GM15510 (cell line): ENCODE data around the gene GYS1.

ENCODE experiments used
- POLR2A ChIP-seq: IDR thresholded peaks from 3 replicates; pipeline ENCODE4 v1.6.1; 2011; ENCODE audit warnings: borderline replicate concordance; ENCODE audit not compliant: insufficient read length; ENCODE audit errors: extremely low read depth

GYS1 gene

DNA sequence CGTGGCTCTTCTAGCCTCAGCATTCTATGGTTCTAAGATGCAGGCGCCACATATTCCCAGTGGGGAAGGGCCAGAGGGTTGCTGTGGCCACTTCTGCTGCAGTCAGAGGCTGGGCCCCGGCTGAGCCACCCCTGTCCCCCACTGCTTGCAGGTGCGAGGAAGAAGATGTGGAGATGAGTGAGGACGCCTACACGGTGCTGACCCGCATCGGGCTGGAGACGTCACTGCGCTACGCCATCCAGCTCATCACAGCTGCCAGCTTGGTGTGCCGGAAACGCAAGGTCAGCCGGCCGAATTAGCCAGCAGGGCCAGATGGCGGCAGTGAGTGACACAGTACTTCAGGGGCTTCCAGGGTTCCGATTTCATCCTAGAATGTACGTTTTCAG is 21.8 kb upstream of the GYS1 start:
- TF ChIP-seq POLR2A = no peak

DNA sequence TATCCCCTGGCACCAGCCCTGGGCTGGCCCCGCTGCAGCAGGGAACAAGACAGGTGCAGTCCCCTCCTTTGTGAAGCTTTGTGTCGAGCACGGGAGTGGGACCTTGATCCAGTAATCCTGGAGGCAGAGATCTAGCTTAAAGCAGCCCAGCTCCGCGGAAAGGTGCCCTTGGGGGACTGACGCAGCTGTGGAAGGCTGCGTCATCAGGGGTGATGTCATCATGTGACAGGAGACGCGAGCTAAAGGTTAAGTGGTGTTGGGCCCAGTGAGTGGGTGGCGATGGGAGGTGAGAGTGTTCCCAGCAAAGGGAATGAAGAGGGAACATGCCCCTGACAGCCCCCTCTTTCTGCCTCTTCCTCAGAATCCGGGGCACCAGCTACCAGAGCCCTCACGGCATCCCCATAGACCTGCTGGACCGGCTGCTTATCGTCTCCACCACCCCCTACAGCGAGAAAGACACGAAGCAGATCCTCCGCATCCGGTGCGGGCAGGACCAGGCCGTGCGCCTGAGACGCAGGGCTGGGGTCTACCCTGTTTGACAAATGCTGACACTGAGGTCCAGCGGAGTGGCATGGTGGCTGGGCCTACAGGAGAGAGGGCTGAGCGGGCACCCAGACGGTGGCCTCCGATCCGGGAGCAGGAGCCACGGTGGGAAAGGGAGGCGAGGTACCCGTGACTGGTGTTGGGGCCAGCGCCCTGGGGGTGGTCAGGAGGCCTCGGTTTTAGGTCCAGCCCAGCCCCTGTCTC is 21.2 kb upstream of the GYS1 start:
- no peak for TF ChIP-seq POLR2A

DNA sequence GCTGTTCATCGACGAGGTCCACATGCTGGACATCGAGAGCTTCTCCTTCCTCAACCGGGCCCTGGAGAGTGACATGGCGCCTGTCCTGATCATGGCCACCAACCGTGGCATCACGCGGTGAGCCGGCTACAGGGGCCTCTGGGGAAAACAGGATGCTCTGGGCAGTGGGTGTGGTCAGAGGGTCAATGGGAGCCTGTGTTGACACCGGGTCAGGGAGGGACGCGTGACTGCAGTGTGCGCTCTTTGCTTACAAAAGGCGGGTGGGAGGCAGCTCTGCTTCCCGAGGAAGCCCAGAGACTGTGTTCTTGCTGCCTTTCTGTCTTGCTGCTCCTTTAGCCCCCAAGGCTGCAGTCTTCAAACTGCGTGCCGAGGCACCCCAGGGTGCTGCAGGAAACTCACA is 18.1 kb upstream of the GYS1 start:
- no peak for TF ChIP-seq POLR2A

DNA sequence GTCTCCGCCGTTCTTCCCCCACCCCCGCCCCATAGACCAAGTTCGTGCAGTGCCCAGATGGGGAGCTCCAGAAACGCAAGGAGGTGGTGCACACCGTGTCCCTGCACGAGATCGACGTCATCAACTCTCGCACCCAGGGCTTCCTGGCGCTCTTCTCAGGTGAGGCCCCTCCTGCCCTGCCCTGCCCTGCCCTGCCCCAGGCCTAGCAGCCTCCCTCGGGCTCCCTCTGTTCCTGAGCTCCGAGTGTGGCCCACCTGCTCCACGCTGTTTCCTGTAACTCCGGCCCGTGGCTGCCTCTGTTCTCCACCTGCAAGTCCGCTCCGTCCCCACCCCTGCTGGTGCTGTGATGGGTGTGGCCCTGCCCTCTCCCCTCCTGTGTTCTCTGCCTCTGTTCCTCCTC is 17.3 kb upstream of the GYS1 start:
- no peak for TF ChIP-seq POLR2A

DNA sequence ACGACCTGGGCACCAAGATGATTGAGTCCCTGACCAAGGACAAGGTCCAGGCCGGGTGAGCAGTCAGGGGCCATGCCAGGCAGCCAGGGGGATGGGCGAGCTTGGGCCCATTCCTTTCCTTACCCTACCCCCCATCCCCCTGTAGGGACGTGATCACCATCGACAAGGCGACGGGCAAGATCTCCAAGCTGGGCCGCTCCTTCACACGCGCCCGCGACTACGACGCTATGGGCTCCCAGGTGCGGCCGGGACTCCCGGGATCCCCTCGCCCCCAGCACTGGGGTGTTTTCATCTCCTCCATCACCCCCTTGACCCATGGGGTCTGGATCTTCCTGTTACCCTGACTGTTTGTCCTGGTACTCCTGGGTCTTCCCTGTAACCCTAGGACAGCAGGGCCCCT is 16.7 kb upstream of the GYS1 start:
- TF ChIP-seq POLR2A = no peak

DNA sequence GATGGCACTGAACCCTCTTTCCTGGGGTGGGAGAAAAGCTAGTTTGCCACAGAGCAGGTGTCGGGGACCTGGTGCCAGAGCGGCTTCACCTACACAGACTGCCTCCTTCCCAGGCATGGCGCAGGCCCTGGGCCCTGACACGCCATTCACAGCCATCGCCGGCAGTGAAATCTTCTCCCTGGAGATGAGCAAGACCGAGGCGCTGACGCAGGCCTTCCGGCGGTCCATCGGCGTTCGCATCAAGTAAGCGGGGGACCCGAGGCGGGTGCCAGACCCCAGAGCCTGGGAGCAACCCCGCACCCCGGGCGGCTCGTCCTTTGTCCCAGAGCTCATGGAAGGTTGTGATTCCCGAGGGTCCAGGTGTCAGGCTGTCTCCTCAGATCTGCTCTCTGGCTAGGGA is 13.8 kb upstream of the GYS1 start:
- no peak for TF ChIP-seq POLR2A

DNA sequence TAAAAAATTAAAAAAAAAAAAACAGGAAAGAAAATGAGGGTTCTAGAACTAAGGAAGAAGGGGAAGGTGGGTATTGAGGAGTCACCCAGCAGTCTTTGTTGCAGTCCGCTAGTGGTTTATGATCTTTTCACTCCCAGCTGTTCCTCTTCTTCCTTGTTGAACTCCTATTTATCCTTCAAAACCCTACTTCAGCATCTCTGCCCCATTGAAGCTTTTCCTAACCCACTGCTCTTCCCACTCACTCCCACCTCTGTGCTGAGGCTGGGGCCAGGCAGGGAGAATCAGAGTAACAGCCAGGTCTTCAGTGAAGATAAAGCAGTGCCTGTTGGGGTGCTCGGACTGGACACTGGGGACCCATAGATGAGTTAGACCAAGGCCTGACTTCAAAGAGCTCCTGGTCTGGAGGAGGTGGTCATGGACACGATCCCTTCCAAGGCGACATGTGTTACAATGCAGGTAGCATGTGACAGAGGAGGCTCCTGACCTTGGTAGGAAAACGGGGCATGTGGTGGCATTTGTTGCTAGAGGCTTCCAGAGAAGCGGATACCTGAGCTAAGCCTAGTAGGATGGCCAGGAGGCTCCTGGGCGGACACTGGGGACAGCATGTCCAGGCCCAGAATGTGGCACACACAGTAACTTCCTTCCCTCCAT is 12.0 kb upstream of the GYS1 start:
- TF ChIP-seq POLR2A = no peak

DNA sequence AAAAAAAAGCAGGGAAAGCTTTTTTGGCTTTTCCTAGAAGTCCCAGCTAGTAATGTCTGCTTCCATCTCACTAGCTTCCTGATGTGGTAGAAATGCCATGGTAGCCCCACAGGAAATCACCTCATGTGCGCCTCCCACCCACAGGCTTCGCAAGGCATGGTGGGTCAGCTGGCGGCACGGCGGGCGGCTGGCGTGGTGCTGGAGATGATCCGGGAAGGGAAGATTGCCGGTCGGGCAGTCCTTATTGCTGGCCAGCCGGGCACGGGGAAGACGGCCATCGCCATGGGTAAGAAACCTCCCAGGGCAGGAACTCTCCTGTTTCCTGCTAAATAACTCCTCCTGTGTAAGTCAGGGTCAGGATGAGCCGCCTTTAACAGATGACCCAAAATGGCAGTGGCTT is 11.0 kb upstream of the GYS1 start:
- TF ChIP-seq POLR2A = no peak

DNA sequence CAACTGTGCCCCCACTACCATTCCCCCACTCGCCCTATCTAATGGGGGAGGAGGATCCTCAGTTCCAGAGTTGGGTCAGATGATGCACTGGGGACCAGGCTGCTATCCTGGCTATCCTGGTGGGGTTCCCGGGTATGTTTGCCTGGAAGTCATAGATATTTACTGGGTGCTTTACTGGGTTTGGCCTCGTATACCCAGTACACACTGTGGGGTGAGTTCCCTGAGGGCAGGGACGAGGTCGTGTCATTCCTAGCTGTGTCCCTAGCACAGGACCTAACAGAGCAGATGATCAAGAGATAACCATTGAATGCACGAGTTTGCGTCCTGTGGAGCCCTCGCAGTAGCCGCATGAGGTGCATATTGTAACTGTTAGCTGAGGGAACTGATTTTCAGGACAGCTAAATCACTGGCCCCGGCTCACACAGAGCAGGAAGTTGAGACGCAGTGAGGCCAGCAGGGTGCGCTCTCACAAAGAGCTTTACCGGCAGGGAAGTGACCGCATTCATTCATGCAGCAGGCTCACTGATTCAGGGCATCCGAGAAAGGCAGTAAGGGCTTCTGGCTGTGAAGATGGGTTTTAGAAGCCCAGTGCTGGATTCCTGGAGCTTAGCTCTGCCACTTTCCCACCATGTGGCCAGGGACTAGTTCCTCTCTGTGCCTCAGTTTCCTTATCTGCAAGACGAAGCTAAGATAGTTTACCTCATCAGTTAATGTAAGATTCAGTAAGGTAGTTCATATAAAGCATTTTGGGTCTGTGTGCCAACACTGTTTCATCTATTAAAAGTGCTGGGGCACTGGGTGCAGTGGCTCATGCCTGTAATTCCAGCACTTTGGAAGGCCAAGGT is 6.6 kb upstream of the GYS1 start:
- no peak for TF ChIP-seq POLR2A

DNA sequence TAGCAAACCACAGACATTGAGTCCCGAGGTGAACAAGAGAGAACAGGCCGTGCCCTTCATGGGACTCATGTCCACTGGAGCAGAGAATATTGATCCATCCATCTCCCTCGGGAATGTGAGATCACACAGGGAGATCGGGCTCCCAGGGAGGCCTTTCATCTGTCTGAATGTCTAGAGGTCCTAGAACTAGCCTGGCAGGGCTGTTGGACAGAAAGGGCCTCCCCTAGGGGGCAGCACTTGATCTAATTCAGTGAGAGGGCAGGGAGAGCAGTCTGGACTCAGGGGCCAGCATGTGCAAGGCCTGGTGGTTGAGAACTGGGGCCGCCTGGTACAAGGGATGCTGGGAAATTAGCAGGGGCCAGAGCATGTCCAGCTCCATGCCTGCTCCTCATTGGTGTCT is 4.9 kb upstream of the GYS1 start:
- TF ChIP-seq POLR2A = no peak

DNA sequence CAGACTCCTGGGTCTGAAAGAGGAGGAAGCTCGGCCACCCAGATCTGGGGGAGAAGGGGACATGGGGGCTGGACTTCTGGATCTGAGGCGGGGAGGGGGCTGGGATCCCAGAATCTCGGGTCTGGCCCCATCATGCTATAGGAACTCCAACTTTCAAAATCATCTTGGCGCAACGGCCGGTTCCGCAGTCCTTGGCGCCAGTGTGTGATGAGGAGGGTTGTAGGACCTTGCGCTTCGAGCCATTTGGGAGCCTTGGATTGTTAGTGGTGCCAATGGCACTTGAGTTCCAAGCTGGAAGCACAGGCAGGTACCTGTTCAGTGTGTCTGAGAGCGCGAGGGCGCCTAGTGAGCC is 902 bp upstream of the GYS1 start:
- TF ChIP-seq POLR2A = no peak

DNA sequence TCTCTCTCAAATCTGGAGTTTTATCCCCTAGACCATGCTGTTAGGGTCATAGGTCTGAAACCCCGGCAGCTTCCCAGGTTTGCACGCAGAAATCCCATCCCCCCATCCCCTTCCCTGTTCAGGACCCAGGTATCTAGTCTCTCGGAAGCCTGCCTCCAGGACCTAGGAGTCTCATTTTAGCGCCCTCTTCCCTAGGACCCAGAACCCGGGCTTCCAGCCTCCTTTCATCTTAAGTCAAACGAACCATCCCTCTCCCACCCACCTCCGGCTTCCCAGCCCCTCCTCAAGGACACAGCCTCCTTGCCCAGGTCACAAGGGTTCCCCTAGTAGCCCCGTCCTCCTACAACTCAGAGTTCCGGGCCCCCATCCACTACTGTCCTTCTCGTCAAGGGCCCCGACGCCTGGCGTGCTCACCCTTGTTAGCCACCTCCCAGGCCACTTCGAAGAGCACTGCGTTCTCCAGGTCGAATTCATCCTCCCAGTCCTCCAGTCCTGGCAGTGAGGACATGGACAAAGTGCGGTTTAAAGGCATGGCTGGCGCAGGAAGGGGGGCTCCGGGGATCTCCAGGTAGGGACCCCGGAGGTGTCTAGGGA is 431 bp downstream of the GYS1 start:
- no peak for TF ChIP-seq POLR2A

DNA sequence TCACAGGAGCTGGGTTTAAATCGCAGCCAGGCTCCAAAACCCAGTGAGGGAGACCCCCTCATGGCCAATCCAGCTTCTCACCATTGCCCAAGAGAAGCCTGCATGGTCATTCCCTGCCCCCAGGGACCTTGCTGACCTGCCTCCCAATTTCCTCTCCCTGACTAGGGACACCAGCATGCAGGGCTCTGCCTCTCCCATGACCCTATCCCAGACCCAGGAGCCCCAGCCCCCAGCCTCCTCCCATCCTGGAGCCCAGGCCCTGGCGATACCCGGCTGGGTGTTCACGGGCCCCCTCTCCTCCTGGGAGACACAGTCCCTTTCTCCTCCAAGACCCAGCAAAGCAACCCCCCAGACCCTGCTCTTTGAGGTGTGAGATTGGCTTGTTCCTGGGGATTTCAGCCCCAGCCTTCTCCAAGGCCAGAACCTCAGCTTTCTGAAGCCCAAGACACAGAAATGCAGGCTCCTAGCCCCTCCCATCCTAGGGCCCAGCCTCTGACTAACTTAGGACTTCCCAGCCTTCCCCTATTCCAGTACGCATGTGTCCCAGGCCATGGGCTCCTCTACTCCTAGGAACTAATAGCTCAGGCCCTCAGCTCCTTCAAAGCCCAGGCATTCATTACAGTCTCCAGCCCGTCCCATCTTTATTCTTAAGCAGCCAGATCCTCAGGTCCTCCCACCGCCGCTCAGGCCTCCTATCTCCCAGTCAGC is 1.1 kb downstream of the GYS1 start:
- TF ChIP-seq POLR2A = no peak

DNA sequence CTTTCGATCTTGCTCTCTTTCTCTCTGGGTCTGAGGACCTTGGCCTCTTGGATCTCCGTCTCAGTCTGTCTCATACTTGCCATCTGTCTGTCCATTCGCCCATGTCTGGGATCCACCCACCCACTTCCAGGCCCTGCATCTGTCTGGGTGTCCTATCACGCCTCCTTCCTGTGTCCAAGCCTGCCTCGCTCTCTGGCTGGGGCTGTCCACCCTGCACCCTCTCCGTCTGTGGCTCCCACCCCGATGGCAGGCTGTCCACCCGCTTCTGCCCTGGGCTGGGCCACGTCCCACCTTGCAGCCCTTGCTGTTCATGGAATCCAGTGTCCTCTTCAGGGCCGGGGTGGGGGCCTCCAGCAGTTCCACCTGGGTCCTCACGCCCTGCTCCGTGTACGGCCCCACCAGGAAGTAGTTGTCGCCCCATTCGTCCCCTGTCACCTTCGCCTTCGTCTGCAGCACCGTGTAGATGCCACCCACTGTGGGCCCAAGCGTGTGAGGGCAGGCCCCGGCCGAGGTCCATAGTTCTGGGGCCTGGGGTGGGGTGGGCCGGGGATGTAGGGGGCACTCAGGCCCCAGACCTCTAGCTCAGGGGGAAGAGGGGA is 2.0 kb downstream of the GYS1 start:
- TF ChIP-seq POLR2A = no peak
